Transverse colon (tissue), 4 donors: ENCODE results near the gene TNFSF8. TPM values are rescaled to one million over a fixed set of nuclear protein-coding genes. Genes with fewer than 3 reads are reported as not detected.

Experiments
- DNase-seq: peaks from one replicate; pipeline ENCODE4 v3.0.0-alpha.2; 2019
- H3K27ac ChIP-seq, 4 donors: fragments of 200-600 bp; sonication (generic); 2 replicates each; pipeline ENCODE4 v1.5.1; 2016 to 2018; ENCODE audit warnings: inconsistent platforms in 4 of 4
- H3K27me3 ChIP-seq: fragments of 200-600 bp; sonication (generic); 2 replicates; pipeline ENCODE4 v1.5.1; 2017; ENCODE audit warnings: inconsistent platforms
- H3K36me3 ChIP-seq, 4 donors: fragments of 200-600 bp; sonication (generic); 2 replicates each; pipeline ENCODE4 v1.5.1; 2017 to 2019; ENCODE audit warnings: inconsistent platforms in 4 of 4
- H3K4me1 ChIP-seq, 4 donors: fragments of 200-600 bp; sonication (generic); 2 replicates each; pipeline ENCODE4 v1.5.1; 2017 to 2020; ENCODE audit warnings: inconsistent platforms in 4 of 4
- H3K4me3 ChIP-seq, 4 donors: fragments of 200-600 bp; sonication (generic); 1 replicate in 1 of 4; 2 replicates in 3 of 4; pipeline versions ENCODE4 v1.5.1 to v1.6.1; 2017 to 2019; ENCODE audit warnings: inconsistent platforms in 4 of 4
- H3K9me3 ChIP-seq, 2 donors: fragments of 200-600 bp; sonication (generic); 2 replicates each; pipeline ENCODE4 v1.5.1; 2017 to 2019; ENCODE audit warnings: inconsistent platforms in 2 of 2
- CTCF ChIP-seq, 5 experiments: fragments of 200-600 bp in 3 of 5; fragments of 450-650 bp in 2 of 5; sonication (generic) in 3 of 5; IDR thresholded peaks; 1 replicate in 2 of 5; 2 replicates in 3 of 5; pipeline ENCODE4 v1.5.1; 2016 to 2017; ENCODE audit warnings: antibody characterized with exemption in 5 of 5, inconsistent platforms in 3 of 5, mild to moderate bottlenecking in 2 of 5, moderate library complexity in 1 of 5
- EP300 ChIP-seq: sonication (generic); formaldehyde crosslinking; IDR thresholded peaks from one replicate; pipeline ENCODE4 v1.6.1; 2017; ENCODE audit warnings: antibody characterized with exemption, low read depth
- POLR2A ChIP-seq: fragments of 450-650 bp; IDR thresholded peaks from one replicate; pipeline ENCODE4 v1.6.1; 2016; ENCODE audit warnings: antibody characterized with exemption, mild to moderate bottlenecking, moderate library complexity
- POLR2AphosphoS5 ChIP-seq, 3 donors: sonication (generic); formaldehyde crosslinking; IDR thresholded peaks; one replicate each; pipeline ENCODE4 v1.6.1; 2016; ENCODE audit warnings: antibody characterized with exemption in 3 of 3
- WGBS, 2 donors: methylation state at CpG; one replicate each; pipeline ENCODE4 v1.1.5; 2018; ENCODE audit warnings: low coverage in 1 of 2; 5-methylcytosine and 5-hydroxymethylcytosine counted together
- in situ Hi-C, 4 donors: fragments of 200-750 bp; cut with MboI; loops; one replicate each; pipeline versions ENCODE4 v1.15.0 to v1.15.1; 2017; ENCODE audit warnings: low sequenced_read_pairs in 3 of 4, low pct_ligation_motif_present in 1 of 4, low pct_unique_long_range_greater_than_20kb in 1 of 4
- intact Hi-C: fragments of 100-400 bp; cut with DNase I; formaldehyde crosslinking; loops from one replicate; pipeline ENCODE4 v1.15.1; 2023; ENCODE audit warnings: low total_unique reads
- total RNA-seq, 4 donors: library from RNA; depleted of rRNA; stranded (reverse); fragments of >200 nt; gene quantifications; one replicate each; pipeline ENCODE4 v1.1.0, GENCODE V29; 2016

TNFSF8 gene
- total RNA-seq, 4 donors from 2014 or later, result 1.2 to 5.2 TPM; not detected in 2

- Histone ChIP-seq H3K4me3 (peak overlapping the region in 2 of 4 donors; percentile 7 to 35), H3K4me1 (no peaks in the 10 kb centered on the region), H3K27me3 (no peaks in the 10 kb centered on the region), H3K36me3 (no peaks in the 10 kb centered on the region), H3K9me3 (no peaks in the 10 kb centered on the region), H3K27ac (peak overlapping the region; percentile 36 to 67 (median 58))
- TF ChIP-seq EP300 (no peak), POLR2AphosphoS5 (IDR thresholded peaks at IDR 0.05) (no peak), POLR2A (no peak), CTCF (IDR thresholded peaks at IDR 0.05) (no peak)
- 50 to 66% methylated on average over 1 of the region's 1 CpG for WGBS, 2 donors
- intact Hi-C loops, result no loop called here
- in situ Hi-C loops, result no loop called here
- DNase-seq, result no peak
Measured at GRCh38 chr9:114928671-114929070, 1.7 kb downstream of the TNFSF8 start.

GRCh38 chr9:114928136-114928535 is 2.3 kb downstream of the TNFSF8 start:
- no peaks in the 10 kb centered on the region for H3K4me1 ChIP-seq
- H3K36me3 ChIP-seq, result no peaks in the 10 kb centered on the region
- no peak for TF ChIP-seq EP300
- TF ChIP-seq CTCF (IDR thresholded peaks at IDR 0.05), result no peak
- no peaks in the 10 kb centered on the region for H3K27me3 ChIP-seq
- peak overlapping the region; percentile 36 to 67 (median 58) for H3K27ac ChIP-seq
- intact Hi-C loops (no loop called here), in situ Hi-C loops (no loop called here)
- no peak for DNase-seq
- 88 to 100% methylated on average over 1 to 3 of the region's 3 CpGs for WGBS, 2 donors
- no peaks in the 10 kb centered on the region for H3K9me3 ChIP-seq
- H3K4me3 ChIP-seq, result peak overlapping the region in 1 of 4 donors; percentile 35

GRCh38 chr9:114925672-114926071 is 4.7 kb downstream of the TNFSF8 start:
- DNase-seq, result no peak
- Histone ChIP-seq H3K9me3 (no peaks in the 10 kb centered on the region), H3K36me3 (no peaks in the 10 kb centered on the region), H3K27me3 (no peaks in the 10 kb centered on the region), H3K4me1 (no peaks in the 10 kb centered on the region), H3K4me3 (no peak overlapping the region), H3K27ac (no peak overlapping the region)
- intact Hi-C loops, result no loop called here
- in situ Hi-C loops, result no loop called here
- no peak for TF ChIP-seq POLR2A
- TF ChIP-seq POLR2AphosphoS5 (IDR thresholded peaks at IDR 0.05), result no peak
- no peak for TF ChIP-seq EP300
- no peak for TF ChIP-seq CTCF (IDR thresholded peaks at IDR 0.05)
- 71 to 72% methylated on average over 2 of the region's 2 CpGs for WGBS, 2 donors

- TF ChIP-seq POLR2AphosphoS5 (IDR thresholded peaks at IDR 0.05) (no peak), CTCF (IDR thresholded peaks at IDR 0.05) (no peak), POLR2A (no peak), EP300 (no peak)
- no peak overlapping the region for H3K27ac ChIP-seq
- in situ Hi-C loops, result no loop called here
- no peaks in the 10 kb centered on the region for H3K9me3 ChIP-seq
- intact Hi-C loops, result no loop called here
- 40 to 78% methylated on average over 1 to 3 of the region's 3 CpGs for WGBS, 2 donors
- no peak for DNase-seq
- no peak overlapping the region for H3K4me3 ChIP-seq
- no peaks in the 10 kb centered on the region for H3K27me3 ChIP-seq
- no peaks in the 10 kb centered on the region for H3K4me1 ChIP-seq
- H3K36me3 ChIP-seq, result no peaks in the 10 kb centered on the region
Measured at GRCh38 chr9:114925039-114925438, 5.4 kb downstream of the TNFSF8 start.
